PC-9 (cell line): Measurements from ENCODE around the gene MKRN3.

Source experiments
- CTCF ChIP-seq: fragments of 200-600 bp; sonication (generic); conservative IDR thresholded peaks from 2 replicates; pipeline ENCODE4 v1.6.1; 2017; ENCODE audit warnings: mixed run types, antibody characterized with exemption, mild to moderate bottlenecking, moderate library complexity
- EZH2 ChIP-seq: fragments of 200-600 bp; sonication (generic); IDR thresholded peaks from 2 replicates; pipeline ENCODE4 v1.8.0; 2017; ENCODE audit warnings: antibody characterized with exemption, low read depth

- TF ChIP-seq CTCF (no peak), EZH2 (no peak)
Observed at GRCh38 chr15:23566071-23566554, 639 bp downstream of the MKRN3 start.
